Neural crest cell (in vitro differentiated cells): ENCODE measurements around the gene TDRD12. TPM values are rescaled to one million over a fixed set of nuclear protein-coding genes. Genes with fewer than 3 reads are reported as not detected.

ENCODE experiments used
- DNase-seq: peaks from one replicate; pipeline ENCODE4 v3.0.0; 2021; ENCODE audit warnings: low read depth, mixed read lengths, low spot score
- H3K27ac Mint-ChIP-seq: one replicate; pipeline ENCODE4 v1.8.0; 2021; ENCODE audit warnings: mild to moderate bottlenecking, mixed read lengths; ENCODE audit not compliant: unreplicated experiment
- H3K27me3 Mint-ChIP-seq: 2 replicates; pipeline ENCODE4 v1.8.0; 2021; ENCODE audit warnings: low read depth, mild to moderate bottlenecking, mixed read lengths
- H3K36me3 Mint-ChIP-seq: 2 replicates; pipeline ENCODE4 v1.8.0; 2021; ENCODE audit warnings: low read depth, mild to moderate bottlenecking, mixed read lengths
- H3K4me1 Mint-ChIP-seq: 2 replicates; pipeline ENCODE4 v1.8.0; 2021; ENCODE audit warnings: mixed read lengths
- H3K4me3 Mint-ChIP-seq: one replicate; pipeline ENCODE4 v1.8.0; 2021; ENCODE audit warnings: mild to moderate bottlenecking, mixed read lengths
- H3K9me3 Mint-ChIP-seq: 2 replicates; pipeline ENCODE4 v1.8.0; 2021; ENCODE audit warnings: mixed read lengths
- CTCF ChIP-seq: fragments of 200-600 bp; sonication (generic); conservative IDR thresholded peaks from 2 replicates; pipeline ENCODE4 v1.5.0; 2021; ENCODE audit warnings: antibody characterized with exemption, mild to moderate bottlenecking
- total RNA-seq: library from RNA; stranded (reverse); gene quantifications from 2 replicates; pipeline ENCODE4 v1.2.1, GENCODE V29; 2021

TDRD12 gene
- total RNA-seq, 1 donor from 2014 or later: 0.21 TPM

- H3K27ac Mint-ChIP-seq: peak within 1 kb of the TSS; percentile 2
- no peaks in the 10 kb centered on the region for H3K36me3 Mint-ChIP-seq
- DNase-seq: peak; percentile 97
- no peak for TF ChIP-seq CTCF
- peak within 1 kb of the TSS; percentile 94 for H3K4me3 Mint-ChIP-seq
- H3K4me1 Mint-ChIP-seq: peaks cover 21% of the 10 kb centered on the region
- peaks cover 57% of the 10 kb centered on the region for H3K27me3 Mint-ChIP-seq
- H3K9me3 Mint-ChIP-seq: no peaks in the 10 kb centered on the region
Measured at GRCh38 chr19:32674931-32675719, 44.4 kb upstream of the TDRD12 start, which contains the start of gene ANKRD27. TSS of gene ANKRD27 (minus strand) at chr19:32675180. CDS start at chr19:32659015, 16,165 bp downstream.

- Mint-ChIP-seq H3K27ac (no peak within 1 kb of the TSS), H3K36me3 (no peaks in the 10 kb centered on the region), H3K9me3 (no peaks in the 10 kb centered on the region), H3K4me3 (peak within 1 kb of the TSS; percentile 92), H3K4me1 (peaks cover 21% of the 10 kb centered on the region), H3K27me3 (peaks cover 59% of the 10 kb centered on the region)
- no peak for TF ChIP-seq CTCF
- peak; percentile 34 for DNase-seq
Measured at GRCh38 chr19:32675720-32676185, 43.8 kb upstream of the TDRD12 start, which contains the start of gene RGS9BP. TSS of gene RGS9BP (plus strand) at chr19:32675848. CDS start at chr19:32676264, 416 bp downstream.

- Mint-ChIP-seq H3K27ac (no peak overlapping the region), H3K27me3 (peaks cover 64% of the 10 kb centered on the region), H3K36me3 (no peaks in the 10 kb centered on the region)
Measured at GRCh38 chr19:32676186-32676894, 43.2 kb upstream of the TDRD12 start.

GRCh38 chr19:32676895-32677359 is 42.6 kb upstream of the TDRD12 start:
- Mint-ChIP-seq H3K27ac (no peak overlapping the region), H3K4me3 (peak overlapping the region; percentile 83), H3K4me1 (peaks cover 21% of the 10 kb centered on the region), H3K9me3 (no peaks in the 10 kb centered on the region), H3K27me3 (peaks cover 64% of the 10 kb centered on the region), H3K36me3 (no peaks in the 10 kb centered on the region)
- no peak for TF ChIP-seq CTCF
- no peak for DNase-seq

More at GRCh38 chr19:32676186-32676894, 43.2 kb upstream of the TDRD12 start:
- peaks cover 21% of the 10 kb centered on the region for H3K4me1 Mint-ChIP-seq
- no peaks in the 10 kb centered on the region for H3K9me3 Mint-ChIP-seq
- no peak for DNase-seq
- no peak overlapping the region for H3K4me3 Mint-ChIP-seq
- peak; percentile 19 for TF ChIP-seq CTCF

GRCh38 chr19:32677657-32678056 is 41.9 kb upstream of the TDRD12 start:
- Mint-ChIP-seq H3K27me3 (peaks cover 68% of the 10 kb centered on the region), H3K36me3 (no peaks in the 10 kb centered on the region), H3K27ac (no peak overlapping the region), H3K9me3 (no peaks in the 10 kb centered on the region), H3K4me1 (peaks cover 21% of the 10 kb centered on the region), H3K4me3 (peak overlapping the region; percentile 83)
- no peak for DNase-seq
- peak; percentile 25 for TF ChIP-seq CTCF
